ENCODE results near the gene CTXN2. TPM values are rescaled to one million over a fixed set of nuclear protein-coding genes. Genes with fewer than 3 reads are reported as not detected.

Gene CTXN2
- total and polyA plus RNA-seq, 8 donors = not detected

DNA sequence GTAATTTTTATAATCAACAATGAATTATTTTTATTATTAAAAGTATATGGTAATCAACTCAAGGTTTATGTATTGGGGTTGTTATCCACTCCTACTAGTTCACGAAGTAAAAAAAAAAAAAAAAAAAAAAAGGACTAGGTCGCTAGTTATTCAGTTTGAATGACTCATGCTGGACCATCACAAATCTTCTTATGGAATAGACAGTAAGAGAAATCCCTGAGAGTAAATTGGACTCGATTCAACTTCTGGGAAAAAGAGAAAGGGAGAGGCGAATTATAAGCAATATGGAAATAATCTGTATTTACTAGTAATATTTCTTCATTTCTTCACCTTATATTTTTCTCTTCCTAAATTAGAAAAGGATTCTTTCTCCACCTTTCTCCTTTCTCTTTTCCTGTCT lies 15.4 kb upstream of the CTXN2 start:
- Histone ChIP-seq H3K36me3 (no peaks in the 10 kb centered on the region), H3K9me3 (no peaks in the 10 kb centered on the region), H3K4me3 (no peak overlapping the region), H3K4me1 (peaks cover 0 to 8% of the 10 kb centered on the region in 2 donors), H3K27ac (no peak overlapping the region), H3K27me3 (peaks cover 11 to 34% of the 10 kb centered on the region in 2 donors)
- no peak for ATAC-seq
- DNase-seq = no peak
- intact Hi-C loops (cut with DNase I) = loop anchor here in 1 of 2 donors (10.0 kb wide), 1 partner anchor 59 kb away; no protein-coding TSS in a partner anchor
- TF ChIP-seq, protein P1, sequence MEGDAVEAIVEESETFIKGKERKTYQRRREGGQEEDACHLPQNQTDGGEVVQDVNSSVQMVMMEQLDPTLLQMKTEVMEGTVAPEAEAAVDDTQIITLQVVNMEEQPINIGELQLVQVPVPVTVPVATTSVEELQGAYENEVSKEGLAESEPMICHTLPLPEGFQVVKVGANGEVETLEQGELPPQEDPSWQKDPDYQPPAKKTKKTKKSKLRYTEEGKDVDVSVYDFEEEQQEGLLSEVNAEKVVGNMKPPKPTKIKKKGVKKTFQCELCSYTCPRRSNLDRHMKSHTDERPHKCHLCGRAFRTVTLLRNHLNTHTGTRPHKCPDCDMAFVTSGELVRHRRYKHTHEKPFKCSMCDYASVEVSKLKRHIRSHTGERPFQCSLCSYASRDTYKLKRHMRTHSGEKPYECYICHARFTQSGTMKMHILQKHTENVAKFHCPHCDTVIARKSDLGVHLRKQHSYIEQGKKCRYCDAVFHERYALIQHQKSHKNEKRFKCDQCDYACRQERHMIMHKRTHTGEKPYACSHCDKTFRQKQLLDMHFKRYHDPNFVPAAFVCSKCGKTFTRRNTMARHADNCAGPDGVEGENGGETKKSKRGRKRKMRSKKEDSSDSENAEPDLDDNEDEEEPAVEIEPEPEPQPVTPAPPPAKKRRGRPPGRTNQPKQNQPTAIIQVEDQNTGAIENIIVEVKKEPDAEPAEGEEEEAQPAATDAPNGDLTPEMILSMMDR (IDR thresholded peaks at IDR 0.05) = no peak

DNA sequence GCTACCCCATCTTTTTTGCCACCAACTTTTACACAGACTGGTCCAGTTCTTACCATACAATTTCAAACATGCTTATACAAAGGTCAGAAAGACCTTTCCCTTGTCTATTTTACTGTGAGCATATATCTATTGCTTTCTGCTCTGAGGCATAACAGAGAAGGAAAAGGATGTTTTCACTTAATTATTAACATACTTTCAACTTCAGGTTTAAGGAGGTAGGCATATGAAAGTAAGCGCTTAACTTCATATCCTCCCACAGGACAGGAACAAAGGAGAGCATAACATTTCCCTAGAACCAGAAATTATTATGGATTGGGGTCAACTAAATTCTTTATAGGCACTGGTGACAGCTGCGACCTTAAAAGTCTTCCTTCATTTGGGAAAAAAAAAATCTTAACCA lies 14.5 kb upstream of the CTXN2 start:
- Histone ChIP-seq H3K9me3 (no peaks in the 10 kb centered on the region), H3K4me3 (peak overlapping the region in 1 of 2 donors; percentile 61), H3K27me3 (peaks cover 11 to 34% of the 10 kb centered on the region in 2 donors), H3K4me1 (peaks cover 0 to 8% of the 10 kb centered on the region in 2 donors), H3K36me3 (no peaks in the 10 kb centered on the region), H3K27ac (no peak overlapping the region)
- ATAC-seq (no peak), DNase-seq (no peak)
- intact Hi-C loops (cut with DNase I) = loop anchor here in 1 of 2 donors (10.0 kb wide), 1 partner anchor 58 kb away; no protein-coding TSS in a partner anchor
- TF ChIP-seq, protein P1 (IDR thresholded peaks at IDR 0.05) = no peak

DNA sequence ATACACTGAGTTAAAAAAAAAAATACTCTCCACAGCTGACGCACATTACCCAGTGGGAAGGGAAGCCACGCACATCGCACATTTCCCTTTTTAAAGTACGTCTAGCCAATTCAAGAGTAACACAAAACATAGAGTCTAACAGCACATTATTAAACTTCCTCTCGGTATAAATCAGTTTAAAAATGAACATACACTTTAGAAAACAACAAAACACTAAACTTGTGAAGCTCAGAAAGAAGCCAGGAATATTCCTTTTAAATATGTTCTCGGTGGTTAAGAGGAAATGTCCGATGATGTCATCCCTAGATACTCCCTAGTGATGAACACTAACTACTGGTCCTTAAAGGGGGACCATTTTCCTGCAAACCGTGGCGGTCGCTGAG lies 14.1 kb upstream of the CTXN2 start:
- peaks cover 0 to 8% of the 10 kb centered on the region in 2 donors for H3K4me1 ChIP-seq
- intact Hi-C loops (cut with DNase I) = loop anchor here in 1 of 2 donors (10.0 kb wide), 1 partner anchor 57 kb away; no protein-coding TSS in a partner anchor

DNA sequence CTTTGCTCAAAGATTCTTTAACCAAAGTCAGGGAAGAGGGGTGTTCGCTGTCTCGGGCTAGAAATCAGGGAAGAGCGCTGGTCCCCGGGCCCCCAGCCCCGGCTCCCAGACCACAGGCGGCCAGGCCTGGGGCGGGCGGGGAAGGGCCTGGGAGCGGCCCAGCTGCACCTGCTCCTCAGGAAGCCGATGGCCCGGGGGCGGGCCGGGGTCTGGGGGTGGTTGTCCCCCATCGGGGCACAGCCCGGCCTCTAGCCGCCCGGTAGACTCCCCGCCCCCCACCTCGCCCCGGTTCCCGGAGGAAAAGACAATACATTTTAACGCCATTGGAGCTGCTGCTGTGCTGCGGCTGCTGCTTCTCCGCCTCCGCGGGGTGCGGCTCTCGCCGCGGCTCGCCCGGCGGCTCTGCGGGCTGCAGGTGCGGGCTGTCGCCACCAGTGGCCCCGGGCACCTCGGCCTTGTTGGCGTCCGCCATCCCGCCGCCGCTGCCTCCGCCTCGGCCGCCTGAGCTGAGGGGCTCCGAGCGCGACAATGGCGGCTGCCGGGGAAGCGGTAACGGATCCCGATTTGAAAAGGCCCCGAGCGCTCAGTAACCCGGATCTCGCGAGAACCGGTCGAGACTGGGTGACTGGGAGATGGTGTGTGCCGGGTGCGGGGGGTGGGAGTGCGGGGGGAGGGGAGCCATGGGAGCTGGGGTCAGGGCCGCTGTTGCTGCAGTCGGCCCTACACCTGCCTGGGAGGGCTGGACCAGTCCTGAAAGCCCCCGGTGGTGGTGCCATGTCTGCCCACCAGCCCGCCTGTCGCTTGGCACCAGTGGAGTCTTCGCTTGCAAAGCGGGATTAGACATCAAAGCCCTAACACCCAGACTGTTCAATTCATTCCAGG lies 13.5 kb upstream of the CTXN2 start, which contains the start of gene MYEF2:
Gene MYEF2 (minus strand): TSS at position 530 of the 882 bp plus-strand sequence. CDS start 58 bp downstream, at position 472.
- peak; percentile 34 to 85 (median 68) for DNase-seq
- Histone ChIP-seq H3K4me3 (peak within 1 kb of the TSS; percentile 49 to 61), H3K27me3 (peaks cover 11 to 34% of the 10 kb centered on the region in 2 donors), H3K4me1 (peaks cover 0 to 8% of the 10 kb centered on the region in 2 donors), H3K9me3 (no peaks in the 10 kb centered on the region), H3K27ac (peak within 1 kb of the TSS; percentile 46 to 60), H3K36me3 (no peaks in the 10 kb centered on the region)
- ATAC-seq = peak; percentile 90
- intact Hi-C loops (cut with DNase I) = loop anchor here in 1 of 2 donors (10.0 kb wide), 1 partner anchor 57 kb away; no protein-coding TSS in a partner anchor
- TF ChIP-seq, protein P1 (IDR thresholded peaks at IDR 0.05) = no peak

More for the DNA sequence above, 14.1 kb upstream of the CTXN2 start:
- H3K27ac ChIP-seq = peak overlapping the region; percentile 46 to 60
- no peaks in the 10 kb centered on the region for H3K36me3 ChIP-seq
- ATAC-seq (peak; percentile 88), DNase-seq (peak in 2 of 4 donors; percentile 25 to 52)
- peaks cover 11 to 34% of the 10 kb centered on the region in 2 donors for H3K27me3 ChIP-seq
- no peaks in the 10 kb centered on the region for H3K9me3 ChIP-seq
- H3K4me3 ChIP-seq = peak overlapping the region; percentile 49 to 61
- TF ChIP-seq, protein P1 (IDR thresholded peaks at IDR 0.05) = no peak

DNA sequence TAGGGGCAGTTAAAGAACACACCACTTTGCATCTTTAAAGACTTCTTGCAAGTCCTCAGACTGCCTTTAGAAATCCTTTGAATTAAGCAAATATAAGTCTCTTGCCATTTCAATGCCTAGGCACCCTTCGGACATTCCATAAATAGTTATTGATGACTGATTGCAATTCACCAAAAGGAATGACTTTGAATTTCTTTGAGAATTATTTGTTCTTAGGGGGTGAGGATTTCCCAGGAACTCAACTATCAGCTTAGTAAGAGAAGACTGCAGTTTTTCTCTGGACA lies 12.9 kb upstream of the CTXN2 start:
- no peaks in the 10 kb centered on the region for H3K9me3 ChIP-seq
- no peak overlapping the region for H3K27ac ChIP-seq
- peaks cover 0 to 8% of the 10 kb centered on the region in 2 donors for H3K4me1 ChIP-seq
- no peak for DNase-seq
- H3K36me3 ChIP-seq = no peaks in the 10 kb centered on the region
- TF ChIP-seq, protein P1 (IDR thresholded peaks at IDR 0.05) = no peak
- intact Hi-C loops (cut with DNase I) = loop anchor here in 1 of 2 donors (10.0 kb wide), 1 partner anchor 56 kb away; no protein-coding TSS in a partner anchor
- peak overlapping the region; percentile 49 to 61 for H3K4me3 ChIP-seq
- ATAC-seq = no peak
- peaks cover 11 to 34% of the 10 kb centered on the region in 2 donors for H3K27me3 ChIP-seq

All from left lung (tissue), 10 donors.